ENCODE data around the gene TOMM70. TPM values are rescaled to one million over a fixed set of nuclear protein-coding genes. Genes with fewer than 3 reads are reported as not detected.

Gene TOMM70
- total RNA-seq, 2 experiments from 2014 or later: 48.5 to 48.6 TPM

DNA sequence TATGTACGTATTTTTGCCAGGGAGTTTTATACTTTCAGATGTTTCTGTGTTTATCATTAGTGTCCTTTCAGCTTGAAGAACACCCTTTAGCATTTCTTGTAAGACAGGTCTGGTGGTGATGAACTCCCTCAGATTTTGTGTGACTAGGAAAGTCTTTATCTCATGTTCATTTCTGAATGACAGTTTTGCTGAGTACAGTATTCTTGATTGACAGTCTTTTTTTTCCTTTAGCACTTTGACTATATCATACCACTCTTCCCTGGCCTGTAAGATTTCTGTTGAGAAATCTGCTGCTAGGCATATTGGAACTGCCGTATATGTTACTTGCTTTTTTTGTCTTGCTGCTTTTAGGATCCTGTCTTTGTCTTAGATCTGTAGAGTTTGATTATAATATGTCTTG, 6.3 kb upstream of the TOMM70 start:
- H3K9me3 Mint-ChIP-seq: peaks cover 17% of the 10 kb centered on the region
- no peak for DNase-seq
- CTCF ChIA-PET: interaction anchor here (0.8 to 1.4 kb wide), 2 partner anchors 91 to 183 kb away, joined by 3 read pairs; no protein-coding TSS in a partner anchor
- no peak overlapping the region for H3K27ac Mint-ChIP-seq
- H3K27me3 Mint-ChIP-seq (ENCODE audit: low read depth): no peaks in the 10 kb centered on the region
- H3K4me3 Mint-ChIP-seq: no peak overlapping the region
- H3K4me1 Mint-ChIP-seq (ENCODE audit: low read depth): peaks cover 21% of the 10 kb centered on the region
- peaks cover 28% of the 10 kb centered on the region for H3K36me3 Mint-ChIP-seq (ENCODE audit: low read depth)
- intact Hi-C loops (cut with micrococcal nuclease): no loop called here

GRCh38 chr3:100404250-100404548, 3.3 kb upstream of the TOMM70 start:
- CTCF ChIA-PET: interaction anchor here (1.3 kb wide), 1 partner anchor 13 kb away, joined by 5 read pairs; no protein-coding TSS in a partner anchor
- Mint-ChIP-seq H3K9me3 (peaks cover 7% of the 10 kb centered on the region), H3K4me3 (no peak overlapping the region), H3K27ac (no peak overlapping the region), H3K27me3 (ENCODE audit: low read depth) (no peaks in the 10 kb centered on the region), H3K4me1 (ENCODE audit: low read depth) (peaks cover 31% of the 10 kb centered on the region), H3K36me3 (ENCODE audit: low read depth) (peaks cover 18% of the 10 kb centered on the region)
- intact Hi-C loops (cut with micrococcal nuclease): loop anchor here (5.0 kb wide), 3 partner anchors 572 to 1847 kb away; no protein-coding TSS in a partner anchor
- DNase-seq: no peak

DNA sequence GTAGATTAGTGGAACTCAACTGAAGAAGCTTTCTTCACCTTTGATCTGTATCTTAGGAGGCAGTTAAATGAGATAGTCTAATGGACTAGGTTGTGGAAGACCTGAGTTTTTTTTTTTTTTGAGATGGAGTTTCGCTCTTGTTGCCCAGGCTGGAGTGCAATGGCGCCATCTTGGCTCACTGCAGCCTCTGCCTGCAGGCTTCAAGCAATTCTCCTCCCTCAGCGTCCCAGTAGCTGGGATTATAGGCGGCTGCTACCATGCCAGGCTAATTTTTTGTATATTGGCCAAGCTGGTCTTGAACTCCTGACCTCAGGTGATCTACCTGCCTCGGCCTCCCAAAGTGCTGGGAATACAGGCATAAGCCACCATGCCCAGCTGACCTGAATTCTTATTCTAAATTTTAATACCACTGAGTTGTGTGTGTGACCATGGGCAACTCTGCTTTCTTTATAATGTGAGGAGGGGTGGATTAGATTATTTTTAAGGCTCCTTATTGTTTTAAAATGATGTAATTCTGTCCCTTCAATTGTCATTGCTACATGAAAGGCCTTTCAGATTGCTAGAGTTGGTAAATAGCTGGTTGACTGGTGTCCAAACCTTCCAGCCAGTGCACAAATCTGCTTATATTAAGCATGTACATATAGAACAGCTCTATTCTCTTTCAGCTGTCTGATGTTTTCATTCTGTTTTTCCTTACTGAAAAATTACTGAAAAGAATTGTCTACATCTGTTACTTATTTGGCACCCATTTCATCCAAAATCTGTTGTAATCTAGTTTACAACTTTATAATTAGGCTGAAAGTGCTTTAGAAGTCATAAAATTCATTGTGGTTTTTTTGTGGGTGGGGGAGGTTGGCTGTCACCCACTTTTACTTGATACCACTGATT, 2.7 kb upstream of the TOMM70 start:
- no peaks in the 10 kb centered on the region for H3K27me3 Mint-ChIP-seq (ENCODE audit: low read depth)
- H3K4me1 Mint-ChIP-seq (ENCODE audit: low read depth): peaks cover 37% of the 10 kb centered on the region
- CTCF ChIA-PET: interaction anchor here (0.6 to 1.3 kb wide), 4 partner anchors 12 to 186 kb away, joined by 3 to 5 read pairs (median 3); no protein-coding TSS in a partner anchor
- intact Hi-C loops (cut with micrococcal nuclease): loop anchor here (5.0 kb wide), 3 partner anchors 571 to 1846 kb away; no protein-coding TSS in a partner anchor
- no peak overlapping the region for H3K27ac Mint-ChIP-seq
- peak overlapping the region; percentile 95 for H3K4me3 Mint-ChIP-seq
- peaks cover 7% of the 10 kb centered on the region for H3K9me3 Mint-ChIP-seq
- H3K36me3 Mint-ChIP-seq (ENCODE audit: low read depth): peaks cover 18% of the 10 kb centered on the region
- DNase-seq: peak; percentile 25

GRCh38 chr3:100402891-100403290, 2.0 kb upstream of the TOMM70 start:
- no peaks in the 10 kb centered on the region for H3K27me3 Mint-ChIP-seq (ENCODE audit: low read depth)
- H3K4me3 Mint-ChIP-seq: peak overlapping the region; percentile 95
- peaks cover 7% of the 10 kb centered on the region for H3K9me3 Mint-ChIP-seq
- peaks cover 42% of the 10 kb centered on the region for H3K4me1 Mint-ChIP-seq (ENCODE audit: low read depth)
- CTCF ChIA-PET: interaction anchor here (0.6 to 1.2 kb wide), 3 partner anchors 60 to 187 kb away, joined by 3 read pairs; no protein-coding TSS in a partner anchor
- no peak overlapping the region for H3K27ac Mint-ChIP-seq
- no peak for DNase-seq
- intact Hi-C loops (cut with micrococcal nuclease): loop anchor here (5.0 kb wide), 3 partner anchors 571 to 1846 kb away; no protein-coding TSS in a partner anchor
- peaks cover 21% of the 10 kb centered on the region for H3K36me3 Mint-ChIP-seq (ENCODE audit: low read depth)

DNA sequence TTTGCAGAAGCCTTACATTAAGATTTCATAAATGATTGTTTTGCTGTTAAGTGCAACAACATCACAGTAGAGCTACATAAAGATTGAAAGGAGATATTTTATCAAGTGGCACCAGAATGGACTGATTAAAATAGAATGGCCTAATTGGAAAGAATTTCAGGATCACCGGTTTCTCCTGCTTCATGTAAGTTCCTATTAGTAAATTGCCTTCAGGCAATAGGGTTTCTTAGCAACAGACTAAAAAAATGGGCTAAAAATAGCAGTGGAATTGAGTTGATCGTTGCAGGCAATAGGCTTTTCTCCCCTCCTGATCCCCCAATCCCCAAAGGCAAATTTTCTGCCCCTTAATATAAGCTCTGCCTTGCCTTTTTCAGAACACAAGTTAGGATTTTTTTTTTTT, 1.4 kb upstream of the TOMM70 start:
- intact Hi-C loops (cut with micrococcal nuclease): loop anchor here (5.0 kb wide), 3 partner anchors 570 to 1845 kb away; no protein-coding TSS in a partner anchor
- peaks cover 19% of the 10 kb centered on the region for H3K36me3 Mint-ChIP-seq (ENCODE audit: low read depth)

GRCh38 chr3:100401674-100402041, 769 bp upstream of the TOMM70 start:
- intact Hi-C loops (cut with micrococcal nuclease): loop anchor here (1.0 to 5.0 kb wide), 17 partner anchors 39 to 1844 kb away; partner anchors contain the start of genes CMSS1, NIT2, PCNP and SENP7

More for the DNA sequence above, 1.4 kb upstream of the TOMM70 start:
- Mint-ChIP-seq H3K27me3 (ENCODE audit: low read depth) (no peaks in the 10 kb centered on the region), H3K4me3 (peak overlapping the region; percentile 95), H3K27ac (peak overlapping the region; percentile 98), H3K4me1 (ENCODE audit: low read depth) (peaks cover 46% of the 10 kb centered on the region), H3K9me3 (peaks cover 4% of the 10 kb centered on the region)
- CTCF ChIA-PET: interaction anchor here (1.0 to 1.2 kb wide), 2 partner anchors 60 to 101 kb away, joined by 3 read pairs; no protein-coding TSS in a partner anchor
- DNase-seq: no peak

GRCh38 chr3:100400419-100400779, 490 bp downstream of the TOMM70 start:
- Mint-ChIP-seq H3K4me1 (ENCODE audit: low read depth) (peaks cover 60% of the 10 kb centered on the region), H3K9me3 (no peaks in the 10 kb centered on the region), H3K36me3 (ENCODE audit: low read depth) (peaks cover 16% of the 10 kb centered on the region), H3K27me3 (ENCODE audit: low read depth) (no peaks in the 10 kb centered on the region), H3K27ac (peak overlapping the region; percentile 68), H3K4me3 (peak overlapping the region; percentile 95)
- intact Hi-C loops (cut with micrococcal nuclease): loop anchor here (1.0 to 5.0 kb wide), 9 partner anchors 40 to 1843 kb away; partner anchors contain the start of genes SENP7 and ZBTB11
- CTCF ChIA-PET: interaction anchor here (0.6 kb wide), 2 partner anchors 66 to 1284 kb away, joined by 3 read pairs; no protein-coding TSS in a partner anchor
- DNase-seq: peak; percentile 77

More at GRCh38 chr3:100401674-100402041, 769 bp upstream of the TOMM70 start:
- peaks cover 20% of the 10 kb centered on the region for H3K36me3 Mint-ChIP-seq (ENCODE audit: low read depth)
- peak overlapping the region; percentile 95 for H3K4me3 Mint-ChIP-seq
- peaks cover 52% of the 10 kb centered on the region for H3K4me1 Mint-ChIP-seq (ENCODE audit: low read depth)
- CTCF ChIA-PET: interaction anchor here (0.6 to 1.0 kb wide), 2 partner anchors 9 to 52 kb away, joined by 3 to 4 read pairs; no protein-coding TSS in a partner anchor
- peak overlapping the region; percentile 98 for H3K27ac Mint-ChIP-seq
- no peaks in the 10 kb centered on the region for H3K9me3 Mint-ChIP-seq
- no peaks in the 10 kb centered on the region for H3K27me3 Mint-ChIP-seq (ENCODE audit: low read depth)
- DNase-seq: peak; percentile 64

DNA sequence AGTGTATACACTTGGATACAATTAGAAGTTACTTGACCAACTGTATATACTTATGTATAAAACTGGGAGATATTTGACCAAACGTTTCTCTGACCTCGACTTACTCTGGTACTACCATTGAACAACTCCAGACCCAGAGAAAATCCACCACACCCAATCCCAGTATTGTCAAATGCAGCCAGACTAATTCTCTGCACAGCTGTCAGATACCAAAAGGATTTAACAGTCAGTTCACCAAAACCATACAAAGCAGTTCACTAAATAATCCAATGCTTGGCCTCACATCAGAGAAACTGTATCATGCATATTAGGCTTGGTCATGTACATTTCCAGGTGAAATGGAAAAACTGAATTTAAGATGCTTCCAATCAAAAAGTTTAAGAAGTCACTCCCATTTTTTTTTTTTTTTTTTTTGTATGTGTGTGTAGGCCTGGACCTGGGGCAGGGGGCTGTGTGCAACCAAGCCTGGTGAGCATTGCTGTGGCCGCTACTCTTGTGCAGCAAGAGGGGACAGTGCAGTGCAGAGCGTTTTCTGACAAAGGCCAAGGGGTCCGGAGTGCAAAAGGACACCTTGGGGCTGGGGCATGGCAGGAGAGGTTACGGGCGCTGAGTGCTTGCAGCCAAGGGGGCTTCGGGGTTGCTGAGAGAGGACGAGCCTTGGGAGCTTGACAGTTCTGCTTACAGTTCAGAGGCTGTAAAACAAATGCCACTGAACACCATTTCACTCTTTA, 1.4 kb downstream of the TOMM70 start:
- Mint-ChIP-seq H3K27me3 (ENCODE audit: low read depth) (no peaks in the 10 kb centered on the region), H3K4me3 (peak overlapping the region; percentile 95), H3K4me1 (ENCODE audit: low read depth) (peaks cover 59% of the 10 kb centered on the region), H3K9me3 (no peaks in the 10 kb centered on the region), H3K36me3 (ENCODE audit: low read depth) (peaks cover 16% of the 10 kb centered on the region), H3K27ac (peak overlapping the region; percentile 68)
- no peak for DNase-seq
- CTCF ChIA-PET: interaction anchor here (0.6 to 1.2 kb wide), 2 partner anchors 9 to 192 kb away, joined by 3 read pairs; no protein-coding TSS in a partner anchor
- intact Hi-C loops (cut with micrococcal nuclease): loop anchor here (1.0 to 5.0 kb wide), 9 partner anchors 41 to 1842 kb away; partner anchors contain the start of genes SENP7 and ZBTB11

DNA sequence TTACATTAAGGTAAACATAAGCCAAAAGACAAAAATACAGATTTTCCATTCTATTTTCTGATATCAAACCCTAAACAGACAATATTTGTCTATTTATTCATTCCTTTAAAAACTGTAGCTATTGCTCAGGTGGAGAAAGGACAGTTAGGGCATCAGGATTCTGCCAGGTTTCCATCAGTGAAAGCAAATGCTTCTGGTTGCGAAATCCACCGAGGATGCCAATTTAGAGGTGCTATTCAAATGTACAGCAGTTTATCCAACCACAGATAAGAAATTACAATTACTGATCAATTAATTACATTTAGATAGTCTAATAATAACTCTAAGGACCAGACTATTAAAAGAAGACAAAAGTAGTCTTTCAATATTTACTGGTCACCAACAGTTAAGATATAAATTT, 3.9 kb downstream of the TOMM70 start:
- H3K9me3 Mint-ChIP-seq: no peaks in the 10 kb centered on the region
- CTCF ChIA-PET: no interaction called here
- H3K4me3 Mint-ChIP-seq: no peak overlapping the region

GRCh38 chr3:100395679-100396431, 5.0 kb downstream of the TOMM70 start:
- Mint-ChIP-seq H3K4me3 (no peak overlapping the region), H3K36me3 (ENCODE audit: low read depth) (peaks cover 20% of the 10 kb centered on the region), H3K9me3 (no peaks in the 10 kb centered on the region), H3K27me3 (ENCODE audit: low read depth) (no peaks in the 10 kb centered on the region), H3K27ac (no peak overlapping the region), H3K4me1 (ENCODE audit: low read depth) (peaks cover 57% of the 10 kb centered on the region)
- intact Hi-C loops (cut with micrococcal nuclease): no loop called here
- no peak for DNase-seq
- CTCF ChIA-PET: interaction anchor here (0.7 kb wide), 1 partner anchor 204 kb away, joined by 3 read pairs; no protein-coding TSS in a partner anchor

More for the DNA sequence above, 3.9 kb downstream of the TOMM70 start:
- peaks cover 20% of the 10 kb centered on the region for H3K36me3 Mint-ChIP-seq (ENCODE audit: low read depth)
- intact Hi-C loops (cut with micrococcal nuclease): no loop called here
- DNase-seq: no peak
- no peak overlapping the region for H3K27ac Mint-ChIP-seq
- H3K27me3 Mint-ChIP-seq (ENCODE audit: low read depth): no peaks in the 10 kb centered on the region
- H3K4me1 Mint-ChIP-seq (ENCODE audit: low read depth): peaks cover 57% of the 10 kb centered on the region

DNA sequence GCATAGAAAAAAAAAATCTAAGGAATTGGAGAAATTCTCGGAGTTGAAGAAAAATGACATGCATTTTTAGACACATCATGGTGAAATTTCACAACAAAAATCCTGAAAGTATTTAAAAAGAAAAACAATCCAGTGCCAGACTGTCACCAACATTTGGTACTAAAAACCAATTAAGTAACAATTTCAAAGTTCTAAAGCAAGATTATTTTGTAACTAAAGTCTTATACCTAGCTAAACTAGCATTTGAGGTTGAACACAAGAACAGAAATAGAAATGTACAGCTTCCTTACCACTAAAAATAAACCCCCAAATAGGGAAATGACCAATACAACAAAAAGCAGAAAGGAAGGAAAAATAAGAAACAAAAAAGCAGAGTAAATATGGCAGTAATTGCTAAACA, 11.9 kb downstream of the TOMM70 start:
- Mint-ChIP-seq H3K4me3 (no peak overlapping the region), H3K27ac (no peak overlapping the region), H3K27me3 (ENCODE audit: low read depth) (no peaks in the 10 kb centered on the region), H3K4me1 (ENCODE audit: low read depth) (peaks cover 20% of the 10 kb centered on the region), H3K36me3 (ENCODE audit: low read depth) (peaks cover 30% of the 10 kb centered on the region), H3K9me3 (peaks cover 6% of the 10 kb centered on the region)
- no peak for DNase-seq
- CTCF ChIA-PET: interaction anchor here (0.7 kb wide), 1 partner anchor 63 kb away, joined by 3 read pairs; no protein-coding TSS in a partner anchor
- intact Hi-C loops (cut with micrococcal nuclease): no loop called here
